GM12878 (cell line): Measurements from ENCODE around the gene CSN1S1. TPM values are rescaled to one million over a fixed set of nuclear protein-coding genes. Genes with fewer than 3 reads are reported as not detected.

Experiments used
- ATAC-seq: fragments of 200-7000 bp; cut with Tn5 transposase; 3 replicates; pipeline ENCODE4 v1.9.1; 2020; ENCODE audit warnings: mild to moderate bottlenecking, moderate library complexity
- BruUV-seq: library from RNA; stranded (reverse); fragments of 400-500 nt; replicated peaks from 2 replicates; lab custom pipeline; 2021; lab: Mats Ljungman, UMichigan
- CTCF ChIA-PET: fragments of 300-600 bp; sonication (Branson Sonifier 250); formaldehyde crosslinking; extraction: SDS; loops from one replicate; lab custom pipeline; 2021; ENCODE audit warnings: inconsistent platforms; lab: Yijun Ruan, JAX
- POLR2A ChIA-PET: fragments of 350-600 bp; formaldehyde crosslinking; extraction: SDS; loops from one replicate; lab custom pipeline; 2021; ENCODE audit warnings: inconsistent platforms; lab: Charles Lee
- RAD21 ChIA-PET: fragments of 300-600 bp; sonication (Branson Sonifier 250); formaldehyde crosslinking; loops from one replicate; lab custom pipeline; 2023; ENCODE audit warnings: antibody characterized with exemption; ENCODE audit not compliant: unreplicated experiment; lab: Charles Lee
- SMC1A ChIA-PET: fragments of 300-600 bp; sonication (Branson Sonifier 250); formaldehyde crosslinking; loops from one replicate; lab custom pipeline; 2023; ENCODE audit not compliant: unreplicated experiment, uncharacterized antibody; lab: Charles Lee
- DNase-seq: peaks from one replicate; pipeline ENCODE4 v3.0.0-alpha.2; 2011; ENCODE audit warnings: low read depth, low spot score
- FAIRE-seq: peaks from 3 replicates; lab custom pipeline; 2011; peaks lifted over from hg19 to GRCh38; lab: Jason Lieb, UNC
- H2AFZ ChIP-seq: 2 replicates; pipeline ENCODE4 v1.6.0; 2011; ENCODE audit warnings: low read depth, low read length, control low read depth; ENCODE audit not compliant: control insufficient read depth
- H3K27ac ChIP-seq: 2 replicates; pipeline ENCODE4 v1.5.1; 2011; ENCODE audit warnings: control low read depth; ENCODE audit not compliant: control insufficient read depth, insufficient read depth
- H3K27me3 ChIP-seq, 2 experiments: replicated peaks in 1 of 2; 2 replicates each; pipeline versions ENCODE4 v1.6.0 to v1.6.1; 2011; ENCODE audit warnings: low read length in 1 of 2; ENCODE audit not compliant: control insufficient read depth in 2 of 2, insufficient read depth in 2 of 2
- H3K36me3 ChIP-seq, 2 experiments: 2 replicates each; pipeline ENCODE4 v1.5.1; 2011; ENCODE audit warnings: low read length in 1 of 2; ENCODE audit not compliant: control insufficient read depth in 2 of 2, insufficient read depth in 2 of 2
- H3K4me1 ChIP-seq: 2 replicates; pipeline ENCODE4 v1.6.1; 2011; ENCODE audit warnings: mild to moderate bottlenecking, low read length, moderate library complexity, mixed read lengths; ENCODE audit not compliant: control insufficient read depth, insufficient read depth
- H3K4me2 ChIP-seq: 2 replicates; pipeline ENCODE4 v1.6.0; 2011; ENCODE audit warnings: control low read depth; ENCODE audit not compliant: control insufficient read depth, insufficient read depth
- H3K4me3 ChIP-seq: fragments of 200-600 bp; sonication (generic); 2 replicates; pipeline ENCODE4 v1.5.1; 2016
- H3K79me2 ChIP-seq: 2 replicates; pipeline ENCODE4 v1.6.0; 2011; ENCODE audit warnings: low read length; ENCODE audit not compliant: control insufficient read depth, insufficient read depth
- H3K9ac ChIP-seq: 2 replicates; pipeline ENCODE4 v1.8.0; 2011; ENCODE audit warnings: low read length, control low read depth, mixed read lengths; ENCODE audit not compliant: control insufficient read depth, insufficient read depth
- H3K9me3 ChIP-seq: replicated peaks from 3 replicates; pipeline ENCODE4 v1.5.1; 2011; ENCODE audit warnings: mild to moderate bottlenecking, low read length; ENCODE audit not compliant: control insufficient read depth, insufficient read depth
- H4K20me1 ChIP-seq: 2 replicates; pipeline ENCODE4 v1.6.0; 2011; ENCODE audit not compliant: control insufficient read depth, insufficient read depth
- CBX3 ChIP-seq: fragments of 200-600 bp; sonication (generic); IDR thresholded peaks from 2 replicates; pipeline ENCODE4 v1.6.1; 2016; ENCODE audit warnings: low read depth, borderline replicate concordance
- FOXM1 ChIP-seq: IDR thresholded peaks from 2 replicates; pipeline ENCODE4 v1.6.1; 2012; ENCODE audit warnings: low read depth, mild to moderate bottlenecking, inconsistent platforms, low read length, moderate library complexity
- IRF3 ChIP-seq: fragments of 450-650 bp; IDR thresholded peaks from 2 replicates; pipeline ENCODE4 v1.6.1; 2014; ENCODE audit warnings: mild to moderate bottlenecking
- KLF5 ChIP-seq: fragments of 450-650 bp; IDR thresholded peaks from 2 replicates; pipeline ENCODE4 v1.6.1; 2014; ENCODE audit warnings: mild to moderate bottlenecking; ENCODE audit not compliant: partially characterized antibody
- NR2C2 ChIP-seq: IDR thresholded peaks from 2 replicates; pipeline ENCODE4 v1.6.1; 2011; ENCODE audit warnings: borderline replicate concordance, low read depth; ENCODE audit not compliant: control insufficient read depth, insufficient read length
- PAX5 ChIP-seq: IDR thresholded peaks from 2 replicates; pipeline ENCODE4 v1.6.1; 2011; ENCODE audit warnings: low read depth, low read length, borderline replicate concordance
- POLR2A ChIP-seq: IDR thresholded peaks from 2 replicates; pipeline ENCODE4 v1.6.1; 2011; ENCODE audit warnings: low read depth, mild to moderate bottlenecking, low read length
- PRDM15 ChIP-seq: fragments of 450-650 bp; formaldehyde crosslinking; IDR thresholded peaks from 2 replicates; pipeline ENCODE4 v1.4.0; 2020; ENCODE audit warnings: mild to moderate bottlenecking, moderate library complexity
- RFX5 ChIP-seq: IDR thresholded peaks from 2 replicates; pipeline ENCODE4 v1.6.1; 2011; ENCODE audit warnings: low read depth, low read length, improper control_type of control experiment
- SPI1 ChIP-seq: IDR thresholded peaks from 2 replicates; pipeline ENCODE4 v1.6.1; 2011; ENCODE audit warnings: low read depth, mild to moderate bottlenecking, low read length, moderate library complexity, borderline replicate concordance; ENCODE audit not compliant: insufficient read depth
- STAT3 ChIP-seq: IDR thresholded peaks from 2 replicates; pipeline ENCODE4 v1.6.1; 2011; ENCODE audit warnings: low read depth, low read length, improper control_type of control experiment
- TBL1XR1 ChIP-seq: IDR thresholded peaks from 2 replicates; pipeline ENCODE4 v1.6.1; 2012; ENCODE audit warnings: low read depth, low read length, improper control_type of control experiment
- ZNF622 ChIP-seq: fragments of 450-650 bp; IDR thresholded peaks from 2 replicates; pipeline ENCODE4 v1.6.1; 2017; ENCODE audit warnings: mild to moderate bottlenecking, inconsistent platforms
- ZSCAN29 ChIP-seq: fragments of 450-650 bp; IDR thresholded peaks from 2 replicates; pipeline ENCODE4 v1.6.1; 2017; ENCODE audit warnings: mild to moderate bottlenecking, moderate library complexity
- ZZZ3 ChIP-seq: IDR thresholded peaks from 2 replicates; pipeline ENCODE4 v1.6.1; 2011; ENCODE audit warnings: low read depth; ENCODE audit not compliant: control insufficient read depth, insufficient read length
- WGBS: methylation state at CpG from one replicate; pipeline ENCODE4 v1.1.6; 2016; ENCODE audit warnings: low lambda C conversion rate; ENCODE audit not compliant: insufficient replicate concordance, insufficient coverage; ENCODE audit errors: missing lambda C conversion rate; 5-methylcytosine and 5-hydroxymethylcytosine counted together
- in situ Hi-C: fragments of 300-500 bp; cut with MboI; formaldehyde crosslinking; loops from 9 replicates; pipeline ENCODE4 v1.14.3; 2018; ENCODE audit warnings: mixed read lengths
- intact Hi-C: fragments of 100-400 bp; cut with micrococcal nuclease; formaldehyde crosslinking; loops from one replicate; pipeline ENCODE4 v1.14.2; 2022; ENCODE audit not compliant: unreplicated experiment
- polyA plus RNA-seq, 11 experiments: library from polyadenylated mRNA; depleted of rRNA in 4 of 11; unstranded in 6 of 11; stranded (reverse) in 5 of 11; fragments of >200 nt; fragmentation: Nextera tagmentation in 4 of 11; fragmentation: Illumina TruSeq in 1 of 11; extraction: Ambion mirVana in 4 of 11; extraction: Trizol in 1 of 11; gene quantifications; 1 replicate in 1 of 11; 2 replicates in 10 of 11; pipeline versions ENCODE4 v1.2.1 to v1.2.3, GENCODE V29; 2011 to 2016; ENCODE audit warnings: inconsistent platforms in 2 of 11, missing spikeins in 2 of 11, low read depth in 1 of 11
- total RNA-seq, 4 experiments: library from RNA; depleted of rRNA in 3 of 4; stranded (reverse); fragments of >200 nt in 3 of 4; fragmentation: Illumina TruSeq in 1 of 4; extraction: Trizol in 1 of 4; gene quantifications; 2 replicates each; pipeline versions ENCODE4 v1.2.1 to v1.2.3, GENCODE V29; 2013 to 2021

CSN1S1 gene
- total and polyA plus RNA-seq, 10 of the 15 experiments (the other 5 are each of a cell fraction or from before 2014, with no cell fraction given) = not detected

GRCh38 chr4:69994782-69995181 lies 63.9 kb downstream of the CSN1S1 start:
- BruUV-seq = no TSS peak
- FAIRE-seq = no peak
- no peak for ATAC-seq

More at GRCh38 chr4:69994782-69995181, 63.9 kb downstream of the CSN1S1 start:
- CTCF ChIA-PET = no interaction called here
- Histone ChIP-seq H2AFZ (no peak overlapping the region), H3K9me3 (no peaks in the 10 kb centered on the region), H4K20me1 (no peaks in the 10 kb centered on the region), H3K27ac (no peak overlapping the region), H3K4me2 (no peak overlapping the region), H3K27me3 (no peaks in the 10 kb centered on the region), H3K4me1 (no peaks in the 10 kb centered on the region), H3K9ac (no peak overlapping the region), H3K4me3 (no peak overlapping the region), H3K36me3 (no peaks in the 10 kb centered on the region), H3K79me2 (no peaks in the 10 kb centered on the region)
- DNase-seq = no peak
- SMC1A ChIA-PET = no interaction called here
- intact Hi-C loops = no loop called here
- POLR2A ChIA-PET = no interaction called here
- in situ Hi-C loops = no loop called here
- 32% methylated on average over 5 of the region's 5 CpGs for WGBS
- RAD21 ChIA-PET = no interaction called here
- TF ChIP-seq ZSCAN29 = no peak
- TF ChIP-seq IRF3 = no peak
- no peak for TF ChIP-seq POLR2A
- no peak for TF ChIP-seq PAX5
- TF ChIP-seq KLF5 = no peak
- TF ChIP-seq PRDM15 (CRISPR knock-in tag) = no peak
- no peak for TF ChIP-seq ZNF622
- no peak for TF ChIP-seq CBX3
- TF ChIP-seq SPI1 = no peak
- no peak for TF ChIP-seq RFX5
- TF ChIP-seq STAT3 = no peak
- TF ChIP-seq TBL1XR1 = no peak
- TF ChIP-seq NR2C2 = no peak
- TF ChIP-seq FOXM1 = no peak
- TF ChIP-seq ZZZ3 = no peak
